Measurements from ENCODE around the gene DCAF5. TPM values are rescaled to one million over a fixed set of nuclear protein-coding genes. Genes with fewer than 3 reads are reported as not detected.

DCAF5 gene
- polyA plus RNA-seq, 1 donor (not counting 4 experiments of a cell fraction or from before 2014, with no cell fraction given) = 29.5 TPM

DNA sequence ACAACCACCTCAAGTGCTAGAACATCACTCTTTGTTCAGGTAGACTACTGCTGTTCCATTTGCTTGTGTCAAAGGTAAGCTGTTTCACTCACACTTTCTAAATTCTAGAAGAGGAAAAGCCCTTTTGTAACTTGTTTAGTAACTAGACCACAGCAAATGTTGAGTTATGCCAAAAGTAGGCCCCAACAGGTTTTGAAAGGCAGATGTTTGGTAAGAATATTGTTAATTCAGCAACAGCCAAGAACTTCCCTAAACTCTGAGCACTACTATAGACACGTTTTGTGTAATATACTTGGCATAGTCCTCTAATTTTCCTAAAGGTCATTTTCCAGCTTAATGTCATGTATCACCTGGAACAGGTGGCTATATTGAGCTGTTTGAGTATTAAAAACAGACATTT, 79.0 kb downstream of the DCAF5 start:
- DNase-seq (ENCODE audit: low read depth, low spot score) (no peak), FAIRE-seq (no peak)
- Histone ChIP-seq H3K27me3 (ENCODE audit: control insufficient read depth, extremely low read depth, insufficient read depth, low read length) (no peaks in the 10 kb centered on the region), H2AFZ (ENCODE audit: control insufficient read depth, low read length) (no peak overlapping the region), H3K79me2 (ENCODE audit: control insufficient read depth, insufficient read depth, low read length) (peaks cover 5% of the 10 kb centered on the region), H3K4me2 (ENCODE audit: control insufficient read depth, extremely low read depth, insufficient read depth, low read depth, low read length) (no peak overlapping the region), H3K27ac (ENCODE audit: control insufficient read depth, insufficient read depth, low read length) (no peak overlapping the region), H3K36me3 (ENCODE audit: control insufficient read depth in 2 of 2, extremely low read depth in 1 of 2, insufficient read depth in 2 of 2, low read length in 2 of 2) (peaks cover 7 to 13% of the 10 kb centered on the region in 2 experiments), H3K4me3 (ENCODE audit: control insufficient read depth in 2 of 3, extremely low read depth in 1 of 3, insufficient read depth in 2 of 3, low read depth in 1 of 3, low read length in 3 of 3) (no peak overlapping the region), H3K9me3 (ENCODE audit: control insufficient read depth, low read depth, low read length) (no peaks in the 10 kb centered on the region), H3K4me1 (ENCODE audit: control insufficient read depth, extremely low read depth, insufficient read depth, low read length) (peaks cover 23% of the 10 kb centered on the region), H3K9me1 (ENCODE audit: control insufficient read depth, extremely low read depth, insufficient read depth, low read length) (peaks cover 3% of the 10 kb centered on the region), H3K9ac (ENCODE audit: control insufficient read depth, extremely low read depth, insufficient read depth, low read length) (no peak overlapping the region), H4K20me1 (ENCODE audit: control insufficient read depth, extremely low read depth, insufficient read depth, low read length) (no peaks in the 10 kb centered on the region)
- no peak for TF ChIP-seq EZH2 (IDR thresholded peaks at IDR 0.05; ENCODE audit: low read length)
- TF ChIP-seq, protein P1, sequence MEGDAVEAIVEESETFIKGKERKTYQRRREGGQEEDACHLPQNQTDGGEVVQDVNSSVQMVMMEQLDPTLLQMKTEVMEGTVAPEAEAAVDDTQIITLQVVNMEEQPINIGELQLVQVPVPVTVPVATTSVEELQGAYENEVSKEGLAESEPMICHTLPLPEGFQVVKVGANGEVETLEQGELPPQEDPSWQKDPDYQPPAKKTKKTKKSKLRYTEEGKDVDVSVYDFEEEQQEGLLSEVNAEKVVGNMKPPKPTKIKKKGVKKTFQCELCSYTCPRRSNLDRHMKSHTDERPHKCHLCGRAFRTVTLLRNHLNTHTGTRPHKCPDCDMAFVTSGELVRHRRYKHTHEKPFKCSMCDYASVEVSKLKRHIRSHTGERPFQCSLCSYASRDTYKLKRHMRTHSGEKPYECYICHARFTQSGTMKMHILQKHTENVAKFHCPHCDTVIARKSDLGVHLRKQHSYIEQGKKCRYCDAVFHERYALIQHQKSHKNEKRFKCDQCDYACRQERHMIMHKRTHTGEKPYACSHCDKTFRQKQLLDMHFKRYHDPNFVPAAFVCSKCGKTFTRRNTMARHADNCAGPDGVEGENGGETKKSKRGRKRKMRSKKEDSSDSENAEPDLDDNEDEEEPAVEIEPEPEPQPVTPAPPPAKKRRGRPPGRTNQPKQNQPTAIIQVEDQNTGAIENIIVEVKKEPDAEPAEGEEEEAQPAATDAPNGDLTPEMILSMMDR (optimal IDR thresholded peaks at IDR 0.05 in 1 of 3, IDR thresholded peaks at IDR 0.05 in 1 of 3, conservative IDR thresholded peaks at IDR 0.05 in 1 of 3; ENCODE audit: extremely low read depth in 1 of 3, insufficient read depth in 2 of 3, low read length in 3 of 3) = no peak
- dilution Hi-C loops (cut with MboI; ENCODE audit: extremely low pct_ligation_motif_present, low sequenced_read_pairs) = no loop called here

DNA sequence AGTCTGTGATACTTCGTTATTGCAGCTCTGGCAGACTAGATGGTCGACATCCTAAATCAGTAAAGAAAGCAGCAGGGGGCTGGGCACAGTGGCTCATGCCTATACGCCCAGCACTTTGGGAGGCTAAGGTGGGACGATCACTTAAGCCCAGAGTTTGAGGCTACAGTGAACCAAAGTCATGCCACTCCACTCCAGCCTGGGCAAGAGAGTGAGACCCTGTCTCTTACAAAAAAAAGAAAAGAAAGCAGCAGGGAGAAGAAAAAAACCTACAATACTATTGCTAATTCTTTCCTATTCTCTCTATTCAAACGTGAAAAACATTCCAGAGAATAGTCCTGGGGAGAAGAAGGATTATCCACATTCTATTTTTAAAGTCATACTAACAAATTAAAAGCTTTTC, 79.5 kb downstream of the DCAF5 start:
- dilution Hi-C loops (cut with MboI; ENCODE audit: extremely low pct_ligation_motif_present, low sequenced_read_pairs) = no loop called here
- FAIRE-seq (no peak), DNase-seq (ENCODE audit: low read depth, low spot score) (no peak)

More for the DNA sequence above, 79.5 kb downstream of the DCAF5 start:
- H3K36me3 ChIP-seq (ENCODE audit: control insufficient read depth in 2 of 2, extremely low read depth in 1 of 2, insufficient read depth in 2 of 2, low read length in 2 of 2) = peaks cover 10 to 16% of the 10 kb centered on the region in 2 experiments
- TF ChIP-seq, protein P1 (optimal IDR thresholded peaks at IDR 0.05 in 1 of 3, IDR thresholded peaks at IDR 0.05 in 1 of 3, conservative IDR thresholded peaks at IDR 0.05 in 1 of 3; ENCODE audit: extremely low read depth in 1 of 3, insufficient read depth in 2 of 3, low read length in 3 of 3) = no peak
- no peak for TF ChIP-seq EZH2 (IDR thresholded peaks at IDR 0.05; ENCODE audit: low read length)
- H3K9me3 ChIP-seq (ENCODE audit: control insufficient read depth, low read depth, low read length) = no peaks in the 10 kb centered on the region
- H4K20me1 ChIP-seq (ENCODE audit: control insufficient read depth, extremely low read depth, insufficient read depth, low read length) = no peaks in the 10 kb centered on the region
- peaks cover 22% of the 10 kb centered on the region for H3K4me1 ChIP-seq (ENCODE audit: control insufficient read depth, extremely low read depth, insufficient read depth, low read length)
- H3K27ac ChIP-seq (ENCODE audit: control insufficient read depth, insufficient read depth, low read length) = no peak overlapping the region
- no peak overlapping the region for H3K4me2 ChIP-seq (ENCODE audit: control insufficient read depth, extremely low read depth, insufficient read depth, low read depth, low read length)
- no peaks in the 10 kb centered on the region for H3K27me3 ChIP-seq (ENCODE audit: control insufficient read depth, extremely low read depth, insufficient read depth, low read length)
- no peak overlapping the region for H3K9ac ChIP-seq (ENCODE audit: control insufficient read depth, extremely low read depth, insufficient read depth, low read length)
- H2AFZ ChIP-seq (ENCODE audit: control insufficient read depth, low read length) = no peak overlapping the region
- H3K9me1 ChIP-seq (ENCODE audit: control insufficient read depth, extremely low read depth, insufficient read depth, low read length) = peaks cover under 1% of the 10 kb centered on the region
- no peak overlapping the region for H3K4me3 ChIP-seq (ENCODE audit: control insufficient read depth in 2 of 3, extremely low read depth in 1 of 3, insufficient read depth in 2 of 3, low read depth in 1 of 3, low read length in 3 of 3)
- peaks cover 5% of the 10 kb centered on the region for H3K79me2 ChIP-seq (ENCODE audit: control insufficient read depth, insufficient read depth, low read length)
